GM23338 (cell line): ENCODE data around the gene COBLL1.

Source experiments
- EZH2 ChIP-seq: fragments of 200-600 bp; sonication (generic); IDR thresholded peaks from one replicate; pipeline ENCODE4 v1.8.0; 2017; ENCODE audit warnings: antibody characterized with exemption, mild to moderate bottlenecking, low read depth; ENCODE audit not compliant: unreplicated experiment
- STAT1 ChIP-seq: IDR thresholded peaks from one replicate; pipeline ENCODE4 v1.6.1; 2016; ENCODE audit warnings: antibody characterized with exemption; ENCODE audit not compliant: unreplicated experiment
- TF ChIP-seq, protein P1 (sequence below), 2 experiments: fragments of 200-600 bp in 1 of 2; sonication (generic) in 1 of 2; conservative IDR thresholded peaks; 2 replicates each; pipeline versions ENCODE4 v1.5.1 to v1.6.1; 2016 to 2017; ENCODE audit warnings: antibody characterized with exemption in 2 of 2, low read depth in 2 of 2, mild to moderate bottlenecking in 2 of 2, moderate library complexity in 1 of 2

DNA sequence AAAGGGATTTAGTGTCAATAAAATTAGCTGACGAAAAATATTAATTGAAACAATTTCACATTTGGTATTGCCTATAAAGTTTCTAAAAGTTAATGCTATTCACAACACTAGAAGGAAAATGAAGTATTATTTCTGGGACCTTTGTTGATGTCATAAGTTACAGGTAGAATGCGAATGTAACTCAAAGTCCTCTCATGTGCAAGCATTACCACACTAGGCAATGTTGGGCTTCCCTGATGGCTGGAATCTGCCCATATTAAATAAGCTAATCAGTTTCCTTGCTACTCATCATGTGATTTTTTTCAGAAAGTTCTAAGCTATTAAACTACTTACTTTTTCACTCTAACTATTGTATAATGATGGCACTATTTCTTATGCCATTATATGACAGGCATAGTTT is 44.6 kb downstream of the COBLL1 start:
- TF ChIP-seq, protein P1, sequence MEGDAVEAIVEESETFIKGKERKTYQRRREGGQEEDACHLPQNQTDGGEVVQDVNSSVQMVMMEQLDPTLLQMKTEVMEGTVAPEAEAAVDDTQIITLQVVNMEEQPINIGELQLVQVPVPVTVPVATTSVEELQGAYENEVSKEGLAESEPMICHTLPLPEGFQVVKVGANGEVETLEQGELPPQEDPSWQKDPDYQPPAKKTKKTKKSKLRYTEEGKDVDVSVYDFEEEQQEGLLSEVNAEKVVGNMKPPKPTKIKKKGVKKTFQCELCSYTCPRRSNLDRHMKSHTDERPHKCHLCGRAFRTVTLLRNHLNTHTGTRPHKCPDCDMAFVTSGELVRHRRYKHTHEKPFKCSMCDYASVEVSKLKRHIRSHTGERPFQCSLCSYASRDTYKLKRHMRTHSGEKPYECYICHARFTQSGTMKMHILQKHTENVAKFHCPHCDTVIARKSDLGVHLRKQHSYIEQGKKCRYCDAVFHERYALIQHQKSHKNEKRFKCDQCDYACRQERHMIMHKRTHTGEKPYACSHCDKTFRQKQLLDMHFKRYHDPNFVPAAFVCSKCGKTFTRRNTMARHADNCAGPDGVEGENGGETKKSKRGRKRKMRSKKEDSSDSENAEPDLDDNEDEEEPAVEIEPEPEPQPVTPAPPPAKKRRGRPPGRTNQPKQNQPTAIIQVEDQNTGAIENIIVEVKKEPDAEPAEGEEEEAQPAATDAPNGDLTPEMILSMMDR (conservative IDR thresholded peaks at IDR 0.05; ENCODE audit: low read depth in 2 of 2): no peak
- TF ChIP-seq STAT1 (no peak), EZH2 (no peak)
